H9 (cell line): ENCODE results near the gene JKAMP. TPM values are rescaled to one million over a fixed set of nuclear protein-coding genes. Genes with fewer than 3 reads are reported as not detected.

ENCODE experiments used
- DNase-seq: peaks from one replicate; pipeline ENCODE4 v3.0.0-alpha.2; 2017
- H2AFZ ChIP-seq: one replicate; pipeline ENCODE4 v1.6.1; 2013; ENCODE audit warnings: mild to moderate bottlenecking, low read length, control low read depth, moderate library complexity
- H2AK5ac ChIP-seq: 2 replicates; pipeline ENCODE4 v1.6.1; 2013; ENCODE audit warnings: low read length, control low read depth, mixed read lengths; ENCODE audit not compliant: insufficient read length
- H2BK120ac ChIP-seq: one replicate; pipeline ENCODE4 v1.6.1; 2013; ENCODE audit warnings: low read depth, mild to moderate bottlenecking, low read length, control low read depth, inconsistent platforms; ENCODE audit not compliant: poor library complexity, severe bottlenecking
- H2BK12ac ChIP-seq: 2 replicates; pipeline ENCODE4 v1.6.1; 2013; ENCODE audit warnings: low read length, control low read depth, mixed read lengths, low read depth; ENCODE audit not compliant: insufficient read length
- H2BK15ac ChIP-seq: 2 replicates; pipeline ENCODE4 v1.6.1; 2013; ENCODE audit warnings: low read depth, low read length, control low read depth
- H2BK20ac ChIP-seq: one replicate; pipeline ENCODE4 v1.6.1; 2013; ENCODE audit warnings: low read depth, mild to moderate bottlenecking, low read length, control low read depth, inconsistent platforms; ENCODE audit not compliant: poor library complexity, severe bottlenecking
- H2BK5ac ChIP-seq: 2 replicates; pipeline ENCODE4 v1.6.1; 2013; ENCODE audit warnings: low read length, control low read depth, mixed read lengths; ENCODE audit not compliant: insufficient read length
- H3K14ac ChIP-seq: 2 replicates; pipeline ENCODE4 v1.6.1; 2013; ENCODE audit warnings: low read length, control low read depth; ENCODE audit not compliant: insufficient read depth
- H3K18ac ChIP-seq: 2 replicates; pipeline ENCODE4 v1.6.1; 2013; ENCODE audit warnings: low read depth, mild to moderate bottlenecking, mixed read lengths, low read length, control low read depth; ENCODE audit not compliant: insufficient read length
- H3K23ac ChIP-seq: 2 replicates; pipeline ENCODE4 v1.6.1; 2013; ENCODE audit warnings: low read length, control low read depth, mixed read lengths, low read depth; ENCODE audit not compliant: insufficient read length
- H3K23me2 ChIP-seq: 2 replicates; pipeline ENCODE4 v1.6.1; 2013; ENCODE audit warnings: low read depth, mild to moderate bottlenecking, mixed read lengths, low read length, control low read depth; ENCODE audit not compliant: insufficient read length, poor library complexity, severe bottlenecking
- H3K27ac ChIP-seq: 2 replicates; pipeline ENCODE4 v1.5.1; 2013; ENCODE audit warnings: low read length, control low read depth, mixed read lengths, low read depth; ENCODE audit not compliant: insufficient read length
- H3K27me3 ChIP-seq: 2 replicates; pipeline ENCODE4 v1.6.1; 2013; ENCODE audit warnings: low read length, control low read depth, inconsistent platforms; ENCODE audit not compliant: insufficient read depth
- H3K4ac ChIP-seq: 2 replicates; pipeline ENCODE4 v1.6.1; 2013; ENCODE audit warnings: low read depth, mild to moderate bottlenecking, control low read depth, inconsistent platforms, low read length, moderate library complexity
- H3K4me1 ChIP-seq: 2 replicates; pipeline ENCODE4 v1.6.1; 2013; ENCODE audit warnings: low read length, control low read depth, inconsistent platforms; ENCODE audit not compliant: insufficient read depth
- H3K4me2 ChIP-seq: 2 replicates; pipeline ENCODE4 v1.6.1; 2013; ENCODE audit warnings: low read length, control low read depth, mixed read lengths; ENCODE audit not compliant: insufficient read length, insufficient read depth
- H3K56ac ChIP-seq: 2 replicates; pipeline ENCODE4 v1.6.1; 2013; ENCODE audit warnings: low read depth, mild to moderate bottlenecking, mixed read lengths, low read length, control low read depth; ENCODE audit not compliant: insufficient read length
- H3K79me1 ChIP-seq: 2 replicates; pipeline ENCODE4 v1.6.1; 2013; ENCODE audit warnings: low read depth, mild to moderate bottlenecking, moderate library complexity, low read length, control low read depth, inconsistent platforms; ENCODE audit not compliant: insufficient read depth, poor library complexity, severe bottlenecking
- H3K79me2 ChIP-seq: 2 replicates; pipeline ENCODE4 v1.6.1; 2013; ENCODE audit warnings: low read length, control low read depth, inconsistent platforms; ENCODE audit not compliant: insufficient read depth
- H3K9ac ChIP-seq: 2 replicates; pipeline ENCODE4 v1.6.1; 2013; ENCODE audit warnings: low read length, control low read depth, mixed read lengths; ENCODE audit not compliant: insufficient read length; ENCODE audit errors: extremely low read depth
- H3K9me3 ChIP-seq: one replicate; pipeline ENCODE4 v1.6.1; 2013; ENCODE audit warnings: low read depth, low read length, inconsistent platforms; ENCODE audit not compliant: control insufficient read depth
- H3T11ph ChIP-seq: one replicate; pipeline ENCODE4 v1.6.1; 2013; ENCODE audit warnings: mild to moderate bottlenecking, low read length, control low read depth, inconsistent platforms
- H4K20me1 ChIP-seq: one replicate; pipeline ENCODE4 v1.6.1; 2013; ENCODE audit not compliant: control insufficient read depth, insufficient read length, insufficient read depth
- H4K5ac ChIP-seq: 2 replicates; pipeline ENCODE4 v1.6.1; 2013; ENCODE audit warnings: low read depth, mild to moderate bottlenecking, mixed read lengths, low read length, control low read depth; ENCODE audit not compliant: insufficient read length
- H4K8ac ChIP-seq: replicated peaks from 2 replicates; pipeline ENCODE4 v1.6.1; 2013; ENCODE audit warnings: low read length, control low read depth, mixed read lengths, low read depth; ENCODE audit not compliant: insufficient read length
- H4K91ac ChIP-seq: 2 replicates; pipeline ENCODE4 v1.6.1; 2013; ENCODE audit warnings: low read depth, mild to moderate bottlenecking, moderate library complexity, mixed read lengths, low read length, control low read depth; ENCODE audit not compliant: insufficient read length
- H3K27ac Mint-ChIP-seq, 3 experiments: 2 replicates in 2 of 3; 3 replicates in 1 of 3; pipeline ENCODE4 v1.8.0; 2020 to 2021; ENCODE audit warnings: mixed read lengths in 3 of 3, mild to moderate bottlenecking in 1 of 3, moderate library complexity in 1 of 3
- H3K27me3 Mint-ChIP-seq: 2 replicates; pipeline ENCODE4 v1.8.0; 2021; ENCODE audit warnings: low read depth, mild to moderate bottlenecking, moderate library complexity, mixed read lengths
- H3K36me3 Mint-ChIP-seq, 3 experiments: 2 replicates in 2 of 3; 3 replicates in 1 of 3; pipeline ENCODE4 v1.8.0; 2020 to 2021; ENCODE audit warnings: low read depth in 3 of 3, mixed read lengths in 3 of 3; ENCODE audit not compliant: insufficient read depth in 1 of 3
- H3K4me1 Mint-ChIP-seq, 2 experiments: 2 replicates each; pipeline ENCODE4 v1.8.0; 2020; ENCODE audit warnings: mixed read lengths in 2 of 2
- H3K4me3 Mint-ChIP-seq, 2 experiments: 2 replicates in 1 of 2; 3 replicates in 1 of 2; pipeline ENCODE4 v1.8.0; 2020 to 2021; ENCODE audit warnings: mild to moderate bottlenecking in 2 of 2, mixed read lengths in 2 of 2, moderate library complexity in 1 of 2
- H3K9me3 Mint-ChIP-seq, 2 experiments: 2 replicates in 1 of 2; 3 replicates in 1 of 2; pipeline ENCODE4 v1.8.0; 2020; ENCODE audit warnings: mild to moderate bottlenecking in 2 of 2, mixed read lengths in 2 of 2, moderate library complexity in 1 of 2
- CTCF ChIP-seq: fragments of 200-600 bp; sonication (generic); conservative IDR thresholded peaks from 3 replicates; pipeline ENCODE4 v1.8.0; 2021; ENCODE audit warnings: antibody characterized with exemption, mild to moderate bottlenecking
- WGBS: extraction: QIAGEN DNeasy Blood & Tissue Kit; methylation state at CpG from one replicate; pipeline ENCODE4 v1.1.7; 2013; ENCODE audit warnings: missing lambda C conversion rate, low lambda C conversion rate, mixed read lengths; ENCODE audit not compliant: insufficient read length; ENCODE audit errors: extremely low coverage; 5-methylcytosine and 5-hydroxymethylcytosine counted together
- total RNA-seq: library from RNA; stranded (reverse); gene quantifications from 2 replicates; pipeline ENCODE4 v1.2.1, GENCODE V29; 2021

JKAMP gene
- total RNA-seq, 1 experiment from 2014 or later = 33.8 TPM

GRCh38 chr14:59490756-59491155 lies 6.4 kb downstream of the JKAMP start:
- Histone ChIP-seq H3K79me2 (no peaks in the 10 kb centered on the region; the same call in 1 of the 2 replicates), H3K27ac (no peak overlapping the region), H3K18ac (no peak overlapping the region), H3K23me2 (no peaks in the 10 kb centered on the region), H2BK20ac (no peak overlapping the region), H4K91ac (no peak overlapping the region), H3K56ac (no peak overlapping the region), H4K8ac (no peak overlapping the region), H3K9ac (no peak overlapping the region), H3K4me1 (no peaks in the 10 kb centered on the region), H2BK15ac (no peak overlapping the region), H3K4me2 (no peak overlapping the region), H4K20me1 (no peaks in the 10 kb centered on the region), H3K4ac (no peak overlapping the region), H2BK120ac (no peak overlapping the region), H3T11ph (no peak overlapping the region), H2BK12ac (no peak overlapping the region), H2BK5ac (no peak overlapping the region), H3K27me3 (no peaks in the 10 kb centered on the region), H3K23ac (no peak overlapping the region), H3K14ac (no peak overlapping the region), H3K79me1 (peaks cover 3% of the 10 kb centered on the region), H4K5ac (no peak overlapping the region), H2AK5ac (no peak overlapping the region), H2AFZ (no peak overlapping the region), H3K9me3 (no peaks in the 10 kb centered on the region)
- no CpG with 5 or more reads among the region's 3 CpGs for WGBS
- DNase-seq = no peak
- H3K4me3 Mint-ChIP-seq = no peak overlapping the region
- H3K36me3 Mint-ChIP-seq = peaks cover 38 to 74% (median 72%) of the 10 kb centered on the region in 3 experiments
- H3K27ac Mint-ChIP-seq = 0 out of 7 replicates have a peak overlapping the region, but pooled peaks of 1 of the 3 experiments have one; percentile 37
- H3K27me3 Mint-ChIP-seq = no peaks in the 10 kb centered on the region
- TF ChIP-seq CTCF = no peak
- H3K4me1 Mint-ChIP-seq = peaks cover 0 to 1% of the 10 kb centered on the region in 2 experiments; a peak in 1 of 4 replicates
- H3K9me3 Mint-ChIP-seq = no peaks in the 10 kb centered on the region
